Right lobe of liver (tissue), 6 donors: ENCODE measurements around the gene SMARCC1. TPM values are rescaled to one million over a fixed set of nuclear protein-coding genes. Genes with fewer than 3 reads are reported as not detected.

Source experiments
- ATAC-seq, 4 donors: fragments of 200-7000 bp; cut with Tn5 transposase; one replicate each; pipeline ENCODE4 v1.9.1; 2020; ENCODE audit warnings: mild to moderate bottlenecking in 4 of 4, moderate library complexity in 4 of 4
- DNase-seq, 3 donors: peaks; one replicate each; pipeline ENCODE4 v3.0.0-alpha.2; 2020
- H3K27ac ChIP-seq, 3 donors: fragments of 200-600 bp; one replicate each; pipeline ENCODE4 v1.8.0; 2022
- H3K27me3 ChIP-seq, 2 donors: fragments of 200-600 bp; one replicate each; pipeline ENCODE4 v1.8.0; 2022
- H3K36me3 ChIP-seq, 4 donors: fragments of 200-600 bp; sonication (generic) in 1 of 4; one replicate each; pipeline versions ENCODE4 v1.5.1 to v1.8.0; 2017 to 2022; ENCODE audit warnings: control low read depth in 1 of 4
- H3K4me1 ChIP-seq, 4 donors: fragments of 200-600 bp; sonication (generic) in 1 of 4; one replicate each; pipeline versions ENCODE4 v1.5.1 to v1.8.0; 2017 to 2022; ENCODE audit warnings: control low read depth in 1 of 4
- H3K4me3 ChIP-seq, 3 donors: fragments of 200-600 bp; one replicate each; pipeline ENCODE4 v1.8.0; 2022
- H3K9me3 ChIP-seq, 4 donors: fragments of 200-600 bp; sonication (generic) in 1 of 4; one replicate each; pipeline versions ENCODE4 v1.5.1 to v1.8.0; 2017 to 2022; ENCODE audit warnings: control low read depth in 1 of 4
- CTCF ChIP-seq, 4 donors: fragments of 200-600 bp in 3 of 4; fragments of 450-650 bp in 1 of 4; IDR thresholded peaks; one replicate each; pipeline versions ENCODE4 v1.5.1 to v1.8.0; 2016 to 2022; ENCODE audit warnings: antibody characterized with exemption in 4 of 4, mild to moderate bottlenecking in 2 of 4
- POLR2A ChIP-seq: fragments of 450-650 bp; IDR thresholded peaks from one replicate; pipeline ENCODE4 v1.6.1; 2017; ENCODE audit warnings: antibody characterized with exemption, mild to moderate bottlenecking
- WGBS: methylation state at CpG from one replicate; pipeline ENCODE4 v1.1.6; 2018; ENCODE audit warnings: low coverage, low lambda C conversion rate; ENCODE audit not compliant: insufficient coverage; ENCODE audit errors: missing lambda C conversion rate; 5-methylcytosine and 5-hydroxymethylcytosine counted together
- intact Hi-C, 2 donors: fragments of 100-400 bp; cut with DNase I; formaldehyde crosslinking; loops; one replicate each; pipeline versions ENCODE4 v1.11.2 to v1.14.1; 2022
- total RNA-seq, 6 experiments: library from RNA; depleted of rRNA in 2 of 6; stranded (reverse); fragments of >200 nt in 2 of 6; fragmentation: NEBNext Ultra II Directional in 3 of 6; extraction: Animal tissue kit (Norgen Biotek cat#: 25700) in 3 of 6; gene quantifications; one replicate each; pipeline versions ENCODE4 v1.1.0 to v1.2.4, GENCODE V29; 2016 to 2023
- donor health status: DM: no; HTN: yes; CAD: no.
- donor health status: DM: no; HTN: no; CAD: no.
- donor health status: DM: no; HTN: no; CAD: no.
- donor health status: DM: no; HTN: yes; CAD: no.
- donor health status: DM: no; HTN: yes; CAD: no.

Gene SMARCC1
- total RNA-seq, 6 experiments from 2014 or later = 15.6 to 32.0 (median 24.1) TPM

DNA sequence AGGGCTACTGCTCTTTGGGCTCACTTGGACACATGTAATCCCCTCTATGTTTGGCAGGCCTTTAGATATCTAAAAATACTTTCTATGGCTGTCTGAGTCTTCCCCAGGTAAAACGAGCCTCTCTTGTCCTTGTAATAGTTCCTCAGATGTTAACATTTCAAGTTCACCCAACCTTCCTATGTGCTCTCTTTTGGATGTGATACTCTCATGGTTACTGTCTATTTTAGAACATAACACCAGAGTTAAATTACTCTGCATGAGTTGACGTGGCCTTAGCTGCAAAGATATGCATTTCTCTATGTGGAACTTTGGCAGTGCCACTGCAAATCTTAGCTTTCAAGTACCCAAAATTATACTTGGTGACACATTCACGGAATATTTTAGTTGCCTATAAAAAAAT lies 171.1 kb downstream of the SMARCC1 start:
- ATAC-seq (no peak), DNase-seq (no peak)
- Histone ChIP-seq H3K36me3 (peaks cover 0 to 24% (median 7%) of the 10 kb centered on the region in 4 donors), H3K9me3 (no peaks in the 10 kb centered on the region), H3K4me1 (no peaks in the 10 kb centered on the region), H3K27ac (no peak overlapping the region), H3K4me3 (no peak overlapping the region), H3K27me3 (no peaks in the 10 kb centered on the region)
- WGBS = 93% methylated on average over 3 of the region's 3 CpGs
- intact Hi-C loops = no loop called here
- no peak for TF ChIP-seq CTCF (IDR thresholded peaks at IDR 0.05)
- no peak for TF ChIP-seq POLR2A

DNA sequence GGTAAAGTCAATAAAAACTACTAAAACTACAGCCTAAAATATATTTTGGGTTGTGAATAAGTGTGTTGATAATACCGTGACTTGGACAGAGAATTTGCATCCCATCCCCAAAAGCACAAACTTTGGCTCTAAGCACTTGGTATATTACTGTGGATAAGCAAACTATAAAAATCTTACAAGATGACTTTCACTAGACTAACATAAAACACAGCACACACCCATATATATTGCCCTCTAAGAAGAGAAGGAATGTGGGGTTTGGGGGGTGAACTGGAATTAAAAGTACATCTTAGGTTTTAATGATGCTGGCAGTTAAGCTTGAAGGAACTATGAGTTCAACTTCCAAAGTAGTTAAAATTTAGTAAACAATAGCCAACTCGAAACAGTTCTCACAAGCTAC lies 174.4 kb downstream of the SMARCC1 start:
- 92% methylated on average over 2 of the region's 2 CpGs for WGBS
- H3K27me3 ChIP-seq = no peaks in the 10 kb centered on the region
- TF ChIP-seq CTCF (IDR thresholded peaks at IDR 0.05) (no peak), POLR2A (no peak)
- H3K4me3 ChIP-seq = no peak overlapping the region
- H3K9me3 ChIP-seq = no peaks in the 10 kb centered on the region
- no peak for DNase-seq
- no peak for ATAC-seq
- H3K4me1 ChIP-seq = no peaks in the 10 kb centered on the region
- intact Hi-C loops = no loop called here
- peaks cover 0 to 40% (median 7%) of the 10 kb centered on the region in 4 donors for H3K36me3 ChIP-seq
- H3K27ac ChIP-seq = no peak overlapping the region

DNA sequence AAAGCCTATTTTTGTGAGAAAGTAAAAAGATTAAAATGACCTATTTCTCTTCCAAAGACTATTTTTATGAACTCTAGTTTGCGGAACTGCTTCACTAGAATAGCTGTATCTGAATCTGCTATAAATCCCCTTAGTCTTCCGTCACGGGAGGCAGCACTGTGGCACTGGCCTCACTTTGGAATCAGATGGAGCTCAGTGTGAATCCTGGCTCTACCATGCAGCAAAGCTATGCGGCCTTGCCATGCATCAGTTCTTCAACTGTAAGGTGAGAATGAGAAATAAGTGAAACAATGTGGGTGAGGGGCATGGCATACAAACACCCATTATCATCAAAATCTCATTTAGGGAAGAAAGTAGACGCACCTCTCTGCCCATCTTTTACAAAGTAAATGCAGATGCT lies 175.5 kb downstream of the SMARCC1 start:
- intact Hi-C loops = no loop called here
- H3K36me3 ChIP-seq = peaks cover 0 to 40% (median 7%) of the 10 kb centered on the region in 4 donors
- no peaks in the 10 kb centered on the region for H3K9me3 ChIP-seq
- DNase-seq (no peak), ATAC-seq (no peak)
- no peak overlapping the region for H3K4me3 ChIP-seq
- no peak overlapping the region for H3K27ac ChIP-seq
- WGBS = 90% methylated on average over 5 of the region's 5 CpGs
- H3K4me1 ChIP-seq = no peaks in the 10 kb centered on the region
- TF ChIP-seq POLR2A (no peak), CTCF (IDR thresholded peaks at IDR 0.05) (no peak)
- H3K27me3 ChIP-seq = no peaks in the 10 kb centered on the region

- H3K27ac ChIP-seq = no peak overlapping the region
- no peaks in the 10 kb centered on the region for H3K27me3 ChIP-seq
- no peak overlapping the region for H3K4me3 ChIP-seq
- H3K36me3 ChIP-seq = peaks cover 0 to 40% (median 7%) of the 10 kb centered on the region in 4 donors
- intact Hi-C loops = no loop called here
- WGBS = 35% methylated on average over 2 of the region's 2 CpGs
- TF ChIP-seq POLR2A = no peak
- DNase-seq (no peak), ATAC-seq (no peak)
- no peaks in the 10 kb centered on the region for H3K4me1 ChIP-seq
- no peaks in the 10 kb centered on the region for H3K9me3 ChIP-seq
Measured at GRCh38 chr3:47605652-47606051, 176.0 kb downstream of the SMARCC1 start.

DNA sequence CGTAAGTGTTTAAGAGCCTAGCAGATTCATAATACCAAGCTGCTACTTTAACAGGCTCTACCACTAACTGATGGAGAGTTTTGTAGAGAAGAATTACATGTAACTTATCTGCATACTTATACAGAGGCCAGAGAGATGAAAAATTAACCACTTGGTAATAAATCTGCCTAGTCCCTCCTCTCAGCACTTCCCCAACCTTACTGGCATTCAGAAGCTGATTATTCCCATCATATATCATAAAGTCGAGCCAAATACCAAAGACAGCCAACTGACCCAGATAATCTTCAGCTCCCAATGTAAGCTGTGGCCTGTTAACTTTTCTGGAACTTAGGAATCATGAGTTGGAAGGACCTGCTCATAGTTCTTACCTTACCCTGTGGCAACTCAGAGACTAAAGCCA lies 177.5 kb downstream of the SMARCC1 start:
- H3K27me3 ChIP-seq = no peaks in the 10 kb centered on the region
- WGBS = 78% methylated on average over 1 of the region's 2 CpGs
- DNase-seq (no peak), ATAC-seq (no peak)
- H3K27ac ChIP-seq = no peak overlapping the region
- TF ChIP-seq POLR2A = no peak
- no peak for TF ChIP-seq CTCF (IDR thresholded peaks at IDR 0.05)
- H3K4me1 ChIP-seq = no peaks in the 10 kb centered on the region
- no peak overlapping the region for H3K4me3 ChIP-seq
- no peaks in the 10 kb centered on the region for H3K9me3 ChIP-seq
- intact Hi-C loops = no loop called here
- H3K36me3 ChIP-seq = peaks cover 0 to 42% (median 3%) of the 10 kb centered on the region in 4 donors
